K562 (cell line): Measurements from ENCODE around the gene DNAH17. TPM values are rescaled to one million over a fixed set of nuclear protein-coding genes. Genes with fewer than 3 reads are reported as not detected.

ENCODE experiments used
- ATAC-seq: fragments of 200-7000 bp; cut with Tn5 transposase; 3 replicates; pipeline ENCODE4 v1.9.1; 2020; ENCODE audit warnings: moderate library complexity
- BruUV-seq: library from RNA; stranded (reverse); fragments of 400-500 nt; replicated peaks from 2 replicates; lab custom pipeline; 2021; lab: Mats Ljungman, UMichigan
- CTCF ChIA-PET: fragments of 300-600 bp; formaldehyde crosslinking; extraction: SDS; loops from one replicate; lab custom pipeline; 2021; ENCODE audit warnings: low intra/inter-chr PET ratio; lab: Yijun Ruan, JAX
- POLR2A ChIA-PET: fragments of 300-600, 350-650 bp; sonication (Branson Sonifier 250); formaldehyde crosslinking; extraction: SDS; loops from one replicate; lab custom pipeline; 2021; ENCODE audit warnings: antibody characterized with exemption, inconsistent platforms; lab: Yijun Ruan, JAX
- DNase-seq, 4 experiments: peaks; one replicate each; pipeline versions ENCODE4 v3.0.0 to v3.0.0-alpha.2; 2011 to 2018; ENCODE audit warnings: low spot score in 3 of 4, mixed read lengths in 3 of 4; ENCODE audit errors: extremely low read depth in 1 of 4
- FAIRE-seq: peaks from 2 replicates; lab custom pipeline; 2011; peaks lifted over from hg19 to GRCh38; lab: Jason Lieb, UNC
- H2AFZ ChIP-seq: 2 replicates; pipeline ENCODE4 v1.6.0; 2011; ENCODE audit warnings: low read depth, low read length, control low read depth, inconsistent platforms
- H3K27ac ChIP-seq: fragments of 200-600 bp; 3 replicates; pipeline ENCODE4 v1.8.0; 2011; ENCODE audit warnings: low read depth, mild to moderate bottlenecking, control low read depth, inconsistent platforms, low read length, moderate library complexity, mixed read lengths; ENCODE audit errors: extremely low read depth
- H3K27me3 ChIP-seq, 2 experiments: fragments of 300-600 bp in 1 of 2; 2 replicates in 1 of 2; 3 replicates in 1 of 2; pipeline versions ENCODE4 v1.6.0 to v1.8.0; 2011; ENCODE audit warnings: inconsistent platforms in 2 of 2, low read length in 2 of 2, mild to moderate bottlenecking in 1 of 2, mixed read lengths in 1 of 2, moderate library complexity in 1 of 2; ENCODE audit not compliant: control insufficient read depth in 2 of 2, insufficient read depth in 2 of 2
- H3K36me3 ChIP-seq: fragments of 300-600 bp; 3 replicates; pipeline ENCODE4 v1.8.0; 2011; ENCODE audit warnings: mild to moderate bottlenecking, low read length, inconsistent platforms; ENCODE audit not compliant: control insufficient read depth, insufficient read depth
- H3K4me1 ChIP-seq, 2 experiments: fragments of 200-600 bp in 1 of 2; replicated peaks in 1 of 2; 2 replicates in 1 of 2; 3 replicates in 1 of 2; pipeline versions ENCODE4 v1.5.1 to v1.8.0; 2011; ENCODE audit warnings: inconsistent platforms in 2 of 2, low read length in 2 of 2, mild to moderate bottlenecking in 1 of 2, mixed read lengths in 1 of 2, moderate library complexity in 1 of 2; ENCODE audit not compliant: control insufficient read depth in 2 of 2, insufficient read depth in 2 of 2
- H3K4me2 ChIP-seq: 2 replicates; pipeline ENCODE4 v1.6.1; 2011; ENCODE audit warnings: low read length, control low read depth, inconsistent platforms, mixed read lengths; ENCODE audit not compliant: insufficient read depth
- H3K4me3 ChIP-seq: fragments of 200-600 bp; sonication (generic), shearing (Covaris generic); 2 replicates; pipeline ENCODE4 v1.5.1; 2016; ENCODE audit warnings: control low read depth, inconsistent platforms
- H3K79me2 ChIP-seq: fragments of 200-600 bp; 3 replicates; pipeline ENCODE4 v1.8.0; 2011; ENCODE audit warnings: low read length, inconsistent platforms; ENCODE audit not compliant: control insufficient read depth, insufficient read depth
- H3K9ac ChIP-seq, 2 experiments: 2 replicates each; pipeline versions ENCODE4 v1.6.0 to v1.6.1; 2011; ENCODE audit warnings: low read depth in 2 of 2, low read length in 2 of 2, control low read depth in 1 of 2, inconsistent platforms in 1 of 2, mild to moderate bottlenecking in 1 of 2, mixed read lengths in 1 of 2; ENCODE audit not compliant: insufficient read depth in 1 of 2
- H3K9me1 ChIP-seq: one replicate; pipeline ENCODE4 v1.6.0; 2011; ENCODE audit warnings: inconsistent platforms, mild to moderate bottlenecking, low read length, moderate library complexity; ENCODE audit not compliant: control insufficient read depth, insufficient read depth
- H3K9me3 ChIP-seq: replicated peaks from 2 replicates; pipeline ENCODE4 v1.5.1; 2011; ENCODE audit warnings: low read depth, low read length, inconsistent platforms; ENCODE audit not compliant: control insufficient read depth, insufficient read depth
- H4K20me1 ChIP-seq: replicated peaks from 2 replicates; pipeline ENCODE4 v1.6.1; 2011; ENCODE audit warnings: low read length, inconsistent platforms, mixed read lengths; ENCODE audit not compliant: control insufficient read depth, insufficient read depth
- ELF4 ChIP-seq: fragments of 450-650 bp; formaldehyde crosslinking; IDR thresholded peaks from 2 replicates; pipeline ENCODE4 v1.4.0; 2022; ENCODE audit warnings: missing genetic modification characterization
- GTF2E2 ChIP-seq: fragments of 200-800 bp; sonication (Bioruptor generic); IDR thresholded peaks from 2 replicates; pipeline ENCODE4 v1.6.1; 2016; ENCODE audit warnings: missing genetic modification characterization, missing compliant biosample characterization
- MTF1 ChIP-seq: fragments of 250-450 bp; sonication (Bioruptor Pico); IDR thresholded peaks from 2 replicates; pipeline ENCODE4 v1.9.0; 2021; ENCODE audit warnings: moderate library complexity, mild to moderate bottlenecking, inconsistent platforms, borderline replicate concordance
- POLR2G ChIP-seq: fragments of 200-400 bp; formaldehyde crosslinking; IDR thresholded peaks from 2 replicates; pipeline ENCODE4 v1.6.1; 2017; ENCODE audit warnings: low read depth, mild to moderate bottlenecking, antibody characterized with exemption, low read length, moderate library complexity
- TSC22D4 ChIP-seq: fragments of 450-650 bp; IDR thresholded peaks from 2 replicates; pipeline ENCODE4 v1.6.1; 2016; ENCODE audit warnings: missing genetic modification characterization, missing biosample characterization, control low read depth
- ZBTB17 ChIP-seq: fragments of 450-650 bp; formaldehyde crosslinking; IDR thresholded peaks from 2 replicates; pipeline ENCODE4 v1.4.0; 2020; ENCODE audit warnings: mild to moderate bottlenecking
- ZNF316 ChIP-seq: fragments of 450-650 bp; IDR thresholded peaks from 2 replicates; pipeline ENCODE4 v1.6.1; 2016
- WGBS: fragments of 100-300 bp; shearing (Covaris generic); methylation state at CpG from one replicate; pipeline ENCODE4 v1.1.6; 2016; ENCODE audit warnings: low coverage, mixed read lengths; ENCODE audit not compliant: insufficient coverage; ENCODE audit errors: missing lambda C conversion rate; 5-methylcytosine and 5-hydroxymethylcytosine counted together
- in situ Hi-C: fragments of 300-500 bp; cut with MboI; formaldehyde crosslinking; loops from 4 replicates; pipeline ENCODE4 v1.15.0; 2018; ENCODE audit warnings: inconsistent platforms, mixed read lengths
- intact Hi-C: fragments of 100-400 bp; cut with micrococcal nuclease; formaldehyde crosslinking; loops from 2 replicates; pipeline ENCODE4 v1.14.2; 2022
- polyA plus RNA-seq, 8 experiments: library from polyadenylated mRNA; depleted of rRNA in 4 of 8; stranded (reverse) in 5 of 8; unstranded in 3 of 8; fragments of >200 nt; fragmentation: Nextera tagmentation in 2 of 8; fragmentation: Illumina TruSeq in 1 of 8; extraction: Ambion mirVana in 2 of 8; extraction: Trizol in 1 of 8; gene quantifications; 2 replicates each; pipeline versions ENCODE4 v1.2.1 to v1.2.3, GENCODE V29; 2011 to 2014; ENCODE audit warnings: inconsistent platforms in 1 of 8, missing spikeins in 1 of 8
- total RNA-seq, 7 experiments: library from RNA; depleted of rRNA in 6 of 7; stranded (reverse); fragments of >200 nt in 6 of 7; fragmentation: Illumina TruSeq in 2 of 7; extraction: Trizol in 2 of 7; gene quantifications; 2 replicates each; pipeline versions ENCODE4 v1.2.1 to v1.2.3, GENCODE V29; 2011 to 2021; ENCODE audit warnings: low replicate concordance in 1 of 7

Gene DNAH17
- total and polyA plus RNA-seq, 9 of the 15 experiments (the other 6 are each of a cell fraction or from before 2014, with no cell fraction given), result under 0.01 to 0.06 (median 0.03) TPM; not detected in 5

DNA sequence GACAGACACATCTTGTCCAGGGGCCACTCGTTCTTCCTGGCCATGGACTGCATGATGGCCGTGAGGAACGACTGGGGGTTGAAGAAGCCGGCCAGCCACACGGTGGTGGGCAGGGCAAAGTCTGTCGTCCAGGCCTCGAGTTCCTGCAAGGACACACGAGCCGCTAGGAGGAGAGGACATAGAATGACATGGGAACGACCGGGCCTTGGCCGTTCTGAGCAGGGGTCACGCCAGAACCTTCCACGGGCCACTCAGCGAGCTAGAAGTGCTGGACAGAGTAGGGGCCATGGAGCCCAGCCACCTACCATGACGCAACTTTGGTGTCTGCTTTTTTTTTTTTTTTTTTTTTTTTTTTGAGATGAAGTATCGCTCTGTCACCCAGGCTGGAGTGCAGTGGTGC, 151.8 kb downstream of the DNAH17 start:
- H2AFZ ChIP-seq, result no peak overlapping the region
- DNase-seq (no peak), FAIRE-seq (no peak), ATAC-seq (no peak)
- H3K9me3 ChIP-seq, result no peaks in the 10 kb centered on the region
- TF ChIP-seq POLR2G (0 out of 2 replicates have a peak, but pooled peaks have one; percentile 27), ZBTB17 (CRISPR knock-in tag) (no peak)
- no peaks in the 10 kb centered on the region for H3K27me3 ChIP-seq
- H3K27ac ChIP-seq, result no peak overlapping the region
- peaks cover 65% of the 10 kb centered on the region for H3K36me3 ChIP-seq
- intact Hi-C loops (no loop called here), in situ Hi-C loops (no loop called here)
- ChIA-PET CTCF (no interaction called here), POLR2A (interaction anchor here (0.6 to 0.7 kb wide), 2 partner anchors 9 kb away, joined by 3 to 4 read pairs; no protein-coding TSS in a partner anchor)
- H3K79me2 ChIP-seq, result no peaks in the 10 kb centered on the region
- no peak overlapping the region for H3K4me2 ChIP-seq
- H4K20me1 ChIP-seq, result no peaks in the 10 kb centered on the region
- H3K4me3 ChIP-seq, result no peak overlapping the region
- no TSS peak for BruUV-seq
- H3K9me1 ChIP-seq, result no peaks in the 10 kb centered on the region
- peaks cover 9 to 20% of the 10 kb centered on the region in 2 experiments for H3K4me1 ChIP-seq
- 0 out of 4 replicates have a peak overlapping the region, but pooled peaks of 1 of the 2 experiments have one; percentile 27 for H3K9ac ChIP-seq
- 90% methylated on average over 9 of the region's 17 CpGs for WGBS

DNA sequence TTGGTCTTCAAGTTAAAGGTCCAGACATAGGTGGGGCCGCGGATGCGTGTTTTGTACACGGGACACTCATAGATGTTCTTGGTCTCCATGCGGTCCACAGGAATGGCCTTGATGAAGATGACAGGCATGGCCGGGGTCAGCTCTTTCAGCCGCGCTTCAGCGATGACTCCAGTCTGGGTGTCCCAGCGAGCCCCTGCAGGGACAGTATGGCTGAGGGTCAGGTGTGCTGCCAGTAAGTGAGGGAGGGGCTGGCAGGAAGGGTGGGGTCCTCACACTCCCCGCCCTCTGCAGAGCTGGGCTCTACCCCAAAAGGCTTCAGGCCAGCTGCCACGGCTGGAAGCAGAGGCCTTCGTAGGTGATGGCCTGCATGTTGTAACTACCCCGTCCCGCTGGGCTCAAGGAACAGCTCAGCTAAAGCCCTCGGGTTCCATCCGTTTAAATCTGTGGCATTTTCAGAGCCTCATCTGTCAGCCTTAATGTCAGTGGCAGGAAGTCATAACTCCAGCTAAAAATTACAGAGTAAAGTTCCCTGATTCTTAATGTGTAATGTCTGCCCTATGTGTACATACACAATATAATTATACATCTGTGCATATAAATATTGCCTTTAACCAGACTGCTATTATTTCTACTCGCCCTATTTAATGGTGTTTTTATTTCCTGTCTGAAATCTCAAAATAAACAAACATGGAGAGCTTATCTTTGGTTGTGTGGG, 153.1 kb downstream of the DNAH17 start:
- intact Hi-C loops (loop anchor here (2.0 kb wide), 2 partner anchors 135 to 171 kb away; no protein-coding TSS in a partner anchor), in situ Hi-C loops (no loop called here)
- no peaks in the 10 kb centered on the region for H3K27me3 ChIP-seq
- 86% methylated on average over 17 of the region's 18 CpGs for WGBS
- FAIRE-seq (no peak), DNase-seq (no peak), ATAC-seq (no peak)
- H3K27ac ChIP-seq, result no peak overlapping the region
- H4K20me1 ChIP-seq, result no peaks in the 10 kb centered on the region
- TF ChIP-seq MTF1 (CRISPR knock-in tag) (no peak), TSC22D4 (tag) (no peak), GTF2E2 (tag) (no peak), ELF4 (CRISPR knock-in tag) (no peak), ZNF316 (no peak)
- H3K9ac ChIP-seq, result no peak overlapping the region
- H3K36me3 ChIP-seq, result peaks cover 76% of the 10 kb centered on the region
- ChIA-PET CTCF (interaction anchor here (0.8 kb wide), 1 partner anchor 338 kb away, joined by 4 read pairs; no protein-coding TSS in a partner anchor), POLR2A (interaction anchor here (0.6 kb wide), 1 partner anchor 199 kb away, joined by 6 read pairs; no protein-coding TSS in a partner anchor)
- H2AFZ ChIP-seq, result no peak overlapping the region
- BruUV-seq, result no TSS peak
- H3K9me1 ChIP-seq, result no peaks in the 10 kb centered on the region
- peaks cover 9 to 27% of the 10 kb centered on the region in 2 experiments for H3K4me1 ChIP-seq
- no peaks in the 10 kb centered on the region for H3K9me3 ChIP-seq
- H3K4me3 ChIP-seq, result no peak overlapping the region
- H3K79me2 ChIP-seq, result no peaks in the 10 kb centered on the region
- no peak overlapping the region for H3K4me2 ChIP-seq
